Heart right ventricle (tissue), 16 donors: Measurements from ENCODE around the gene ZNRF4. TPM values are rescaled to one million over a fixed set of nuclear protein-coding genes. Genes with fewer than 3 reads are reported as not detected.
"Not testable (repeated sequence)": the region's sequence is repeated elsewhere in the genome, so short reads cannot be mapped to it uniquely, and the experiment has no call there.

Experiments used
- ATAC-seq, 8 donors: fragments of 200-7000 bp; cut with Tn5 transposase; one replicate each; pipeline ENCODE4 v1.9.1; 2020; ENCODE audit warnings: mild to moderate bottlenecking in 8 of 8, moderate library complexity in 8 of 8, moderate number of reproducible peaks in 1 of 8
- DNase-seq, 2 donors: peaks; one replicate each; pipeline ENCODE4 v3.0.0-alpha.2; 2020
- H3K27ac ChIP-seq, 10 donors: fragments of 200-600 bp; sonication (generic) in 2 of 10; one replicate each; pipeline versions ENCODE4 v1.5.0 to v1.8.0; 2020 to 2022; ENCODE audit warnings: mild to moderate bottlenecking in 3 of 10
- H3K27me3 ChIP-seq, 7 donors: fragments of 200-600 bp; one replicate each; pipeline ENCODE4 v1.8.0; 2021 to 2022; ENCODE audit warnings: mild to moderate bottlenecking in 2 of 7
- H3K36me3 ChIP-seq, 9 donors: fragments of 200-600 bp; sonication (generic) in 1 of 9; one replicate each; pipeline versions ENCODE4 v1.5.0 to v1.8.0; 2020 to 2022; ENCODE audit warnings: mild to moderate bottlenecking in 2 of 9
- H3K4me1 ChIP-seq, 9 donors: fragments of 200-600 bp; sonication (generic) in 1 of 9; one replicate each; pipeline versions ENCODE4 v1.5.0 to v1.8.0; 2020 to 2022; ENCODE audit warnings: mild to moderate bottlenecking in 4 of 9
- H3K4me3 ChIP-seq, 10 donors: fragments of 200-600 bp; sonication (generic) in 2 of 10; one replicate each; pipeline versions ENCODE4 v1.5.0 to v1.8.0; 2020 to 2022; ENCODE audit warnings: mild to moderate bottlenecking in 7 of 10, moderate library complexity in 2 of 10
- H3K9me3 ChIP-seq, 11 donors: fragments of 200-600 bp in 10 of 11; sonication (generic) in 2 of 11; one replicate each; pipeline versions ENCODE4 v1.5.0 to v1.8.0; 2013 to 2022; ENCODE audit warnings: mild to moderate bottlenecking in 2 of 11, control low read depth in 1 of 11, moderate library complexity in 1 of 11
- CTCF ChIP-seq, 9 donors: fragments of 200-600 bp; sonication (generic) in 2 of 9; IDR thresholded peaks; one replicate each; pipeline versions ENCODE4 v1.5.0 to v1.8.0; 2021 to 2022; ENCODE audit warnings: antibody characterized with exemption in 9 of 9, mild to moderate bottlenecking in 5 of 9, moderate library complexity in 1 of 9
- WGBS, 2 donors: extraction: QIAGEN DNeasy Blood & Tissue Kit; methylation state at CpG; one replicate each; pipeline ENCODE4 v1.1.7; 2013; ENCODE audit warnings: inconsistent platforms in 1 of 2; 5-methylcytosine and 5-hydroxymethylcytosine counted together
- intact Hi-C, 10 donors: fragments of 100-400 bp; cut with DNase I; formaldehyde crosslinking; loops; one replicate each; pipeline versions ENCODE4 v1.11.1 to v1.14.2; 2022
- polyA plus RNA-seq, 2 donors: library from polyadenylated mRNA; stranded (reverse); fragments of 200-250 nt; gene quantifications; one replicate each; pipeline ENCODE4 v1.2.3, GENCODE V29; 2013
- total RNA-seq, 10 donors: library from RNA; stranded (reverse); fragmentation: NEBNext Ultra II Directional in 3 of 10; extraction: Animal tissue kit (Norgen Biotek cat#: 25700) in 3 of 10; gene quantifications; one replicate each; pipeline versions ENCODE4 v1.2.1 to v1.2.4, GENCODE V29; 2021 to 2023
- donor health status: Arrhythmogenic right ventricular cardiomyopathy.
- donor health status: ischemic (EF 13 %, LVEDD 7.1; RV severe dilation, severe dysfunction).
- donor health status: healthy with polysubstance abuse.
- donor health status: DM: no; HTN: yes; CAD: no.
- donor health status: DM: no; HTN: no; CAD: no.
- donor health status: ischemic (EF 25% LVEDD 6.9; RV normal size, moderate dysfunction).
- donor health status: ischemic (EF 25% LVEDD 5.7; RV mildly dilated, moderate dysfunction).
- donor health status: healthy.
- donor health status: DM: yes; HTN: yes; CAD: no.
- donor health status: Ischemic cardiomyopathy.
- donor health status: ischemic (EF 35%, LVEDD 5.7; RV mildly dilated, moderate dysfunction).
- donor health status: nonischemic (EF 11% LVEDD 7.7; RV severe dilation, severe dysfunction).
- donor health status: DM: yes; HTN: yes; CAD: no.
- donor health status: PGD.
- donor health status: ischemic (EF 29% LVEDD 5.4; RV normal size, mild dysfunction).
- donor health status: nonischemic (EF 23%, LVEDD 6.1; RV moderate dilation, normal function).

Gene ZNRF4
- total and polyA plus RNA-seq, 12 donors: not detected

DNA sequence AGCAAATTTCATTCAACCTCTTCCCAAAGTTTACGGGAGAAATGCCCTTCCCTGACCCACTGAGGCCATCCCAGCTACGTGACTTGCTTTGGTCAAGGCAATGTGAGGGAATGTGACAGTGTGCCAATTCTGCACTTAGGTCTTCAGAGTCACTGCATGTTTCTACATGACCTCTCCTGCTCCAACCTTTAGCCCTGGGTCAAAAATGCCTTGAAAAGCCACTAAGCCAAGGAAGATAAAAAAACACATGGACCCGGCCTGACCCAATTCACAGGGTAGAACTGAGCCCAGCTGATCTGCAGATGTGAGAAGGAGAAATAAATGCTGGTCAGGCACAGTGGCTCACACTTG is 30.0 kb downstream of the ZNRF4 start:
- no peak overlapping the region for H3K4me3 ChIP-seq
- H3K4me1 ChIP-seq: no peaks in the 10 kb centered on the region
- no peak overlapping the region for H3K27ac ChIP-seq
- intact Hi-C loops: no loop called here
- DNase-seq: no peak
- peaks cover 0 to 22% (median 9%) of the 10 kb centered on the region in 11 donors for H3K9me3 ChIP-seq
- H3K36me3 ChIP-seq: no peaks in the 10 kb centered on the region
- 67 to 84% methylated on average over 3 of the region's 3 CpGs for WGBS, 2 donors
- TF ChIP-seq CTCF (IDR thresholded peaks at IDR 0.05): no peak
- peaks cover 4 to 69% (median 55%) of the 10 kb centered on the region in 7 donors for H3K27me3 ChIP-seq
- no peak for ATAC-seq

DNA sequence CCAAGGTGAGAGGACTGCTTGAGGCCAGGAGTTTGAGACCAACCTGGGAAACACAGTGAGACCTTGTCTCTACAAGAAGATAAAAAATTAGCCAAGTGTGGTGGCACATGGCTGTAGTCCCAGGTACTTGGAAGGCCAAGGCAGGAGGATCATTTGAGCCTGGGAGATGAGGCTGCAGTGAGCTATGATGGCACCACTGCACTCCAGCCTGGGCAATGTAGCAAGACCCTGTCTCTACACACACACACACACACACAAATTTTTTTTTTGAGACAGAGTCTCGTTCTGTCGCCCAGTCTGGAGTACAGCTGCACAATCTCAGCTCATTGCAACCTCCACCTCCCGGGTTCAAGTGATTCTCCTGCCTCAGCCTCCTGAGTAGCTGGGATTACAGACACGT is 30.4 kb downstream of the ZNRF4 start:
- H3K4me1 ChIP-seq, H3K27ac ChIP-seq, ATAC-seq, DNase-seq, intact Hi-C loops, H3K36me3 ChIP-seq, H3K4me3 ChIP-seq: not testable (repeated sequence)
- peaks cover 4 to 70% (median 59%) of the 10 kb centered on the region in 7 donors for H3K27me3 ChIP-seq
- peaks cover 0 to 22% (median 9%) of the 10 kb centered on the region in 11 donors for H3K9me3 ChIP-seq
- WGBS, 2 donors: 89 to 95% methylated on average over 4 of the region's 4 CpGs

GRCh38 chr19:5487222-5487621 is 32.0 kb downstream of the ZNRF4 start:
- Histone ChIP-seq H3K9me3 (peaks cover 0 to 10% (median 3%) of the 10 kb centered on the region in 11 donors), H3K4me3 (no peak overlapping the region), H3K27ac (no peak overlapping the region), H3K27me3 (peaks cover 4 to 71% (median 67%) of the 10 kb centered on the region in 7 donors), H3K36me3 (no peaks in the 10 kb centered on the region), H3K4me1 (no peaks in the 10 kb centered on the region)
- intact Hi-C loops: no loop called here
- DNase-seq (no peak), ATAC-seq (no peak)
- WGBS, 2 donors: 79 to 82% methylated on average over 7 of the region's 7 CpGs
- TF ChIP-seq CTCF (IDR thresholded peaks at IDR 0.05): no peak

DNA sequence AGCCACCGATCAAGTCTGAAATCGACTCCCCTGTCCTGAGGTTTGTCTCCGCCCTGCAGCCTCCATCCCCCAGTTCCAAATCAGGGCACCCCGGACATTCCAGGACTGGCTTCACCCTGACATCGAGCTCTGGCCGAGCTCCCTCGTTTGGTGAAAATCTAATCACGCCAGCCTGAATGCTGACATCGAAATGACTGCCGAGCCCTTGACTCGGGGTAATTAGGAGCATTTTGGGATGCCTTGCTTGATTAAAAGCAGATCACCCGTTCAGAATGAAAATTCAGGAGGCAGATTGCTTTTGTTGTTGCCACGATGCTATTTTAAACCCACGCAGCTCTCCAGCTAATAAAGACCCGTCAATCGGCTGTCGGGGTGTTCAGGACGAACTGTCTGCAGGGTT is 34.3 kb downstream of the ZNRF4 start:
- 30 to 31% methylated on average over 18 of the region's 18 CpGs for WGBS, 2 donors
- Histone ChIP-seq H3K27me3 (peaks cover 0 to 76% (median 67%) of the 10 kb centered on the region in 7 donors), H3K4me1 (peaks cover 0 to 5% (median 0%) of the 10 kb centered on the region in 9 donors), H3K27ac (no peak overlapping the region), H3K36me3 (no peaks in the 10 kb centered on the region), H3K9me3 (no peaks in the 10 kb centered on the region), H3K4me3 (no peak overlapping the region)
- TF ChIP-seq CTCF (IDR thresholded peaks at IDR 0.05): no peak
- ATAC-seq (no peak), DNase-seq (no peak)
- intact Hi-C loops: no loop called here

DNA sequence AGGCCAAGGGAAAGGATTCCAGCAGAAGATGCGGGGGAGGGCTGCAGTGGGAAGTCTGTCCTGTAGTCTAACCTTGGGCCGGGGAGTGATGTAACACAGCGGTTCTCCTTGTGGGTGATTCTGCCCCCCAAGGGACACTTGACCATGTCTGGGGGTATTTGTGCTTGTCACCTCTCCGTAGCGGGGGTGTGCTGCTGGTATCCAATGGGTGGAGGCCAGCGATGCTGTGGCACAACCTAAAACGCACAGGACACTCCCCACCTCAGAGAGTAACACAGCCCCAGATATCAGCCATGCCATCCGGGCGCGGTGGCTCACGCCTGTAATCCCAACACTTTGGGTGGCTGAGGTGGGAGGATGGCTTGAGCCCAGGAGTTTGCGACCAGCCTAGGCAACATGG is 36.3 kb downstream of the ZNRF4 start:
- 89 to 90% methylated on average over 12 of the region's 12 CpGs for WGBS, 2 donors
- no peak for TF ChIP-seq CTCF (IDR thresholded peaks at IDR 0.05)
- DNase-seq (no peak), ATAC-seq (no peak)
- Histone ChIP-seq H3K4me3 (no peak overlapping the region), H3K4me1 (peaks cover 0 to 5% (median 0%) of the 10 kb centered on the region in 9 donors), H3K27ac (no peak overlapping the region), H3K36me3 (no peaks in the 10 kb centered on the region), H3K27me3 (peaks cover 0 to 90% (median 78%) of the 10 kb centered on the region in 7 donors), H3K9me3 (no peaks in the 10 kb centered on the region)
- intact Hi-C loops: no loop called here
